ENCODE results near the gene PEDS1. TPM values are rescaled to one million over a fixed set of nuclear protein-coding genes. Genes with fewer than 3 reads are reported as not detected.

Gene PEDS1
- total and polyA plus RNA-seq, 7 donors: 13.8 to 27.4 (median 20.2) TPM

DNA sequence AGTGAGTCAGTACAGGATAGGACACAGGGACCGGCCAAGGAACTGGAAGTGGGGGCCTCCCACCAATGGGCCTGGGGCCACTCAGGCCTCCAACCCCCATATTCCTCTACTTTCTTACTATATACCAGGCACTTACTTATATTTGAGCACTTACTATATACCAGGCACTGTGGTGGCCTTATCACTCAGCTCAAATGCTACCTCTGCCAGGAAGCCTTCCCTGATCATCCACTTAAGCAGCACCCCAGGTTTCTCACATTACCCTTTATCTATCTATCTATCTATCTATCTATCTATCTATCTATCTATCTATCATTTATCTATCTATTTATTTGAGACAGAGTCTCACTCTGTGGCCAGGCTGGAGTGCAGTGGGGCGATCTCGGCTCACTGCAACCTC is 28.2 kb downstream of the PEDS1 start:
- WGBS, 2 donors: 94 to 95% methylated on average over 3 of the region's 3 CpGs

DNA sequence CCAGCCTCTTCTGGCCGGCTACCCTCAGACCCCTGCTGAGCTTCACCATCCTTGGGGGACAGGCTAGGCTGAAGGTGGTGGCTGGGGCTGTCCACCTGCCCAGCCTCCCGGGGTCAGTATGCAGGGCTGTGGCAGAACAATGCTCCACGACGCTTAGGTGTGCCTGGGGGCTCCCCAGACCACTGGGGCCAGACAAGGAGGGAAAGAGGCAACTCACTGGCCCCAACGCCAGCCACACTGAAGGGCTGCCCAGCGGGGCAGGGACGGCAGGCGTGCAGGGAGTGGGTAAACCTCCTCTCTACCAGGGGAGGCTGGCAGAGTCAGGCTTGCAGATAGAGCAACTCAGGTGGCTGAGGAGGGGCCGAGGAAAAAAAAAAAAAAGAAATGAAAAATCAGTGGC is 29.0 kb downstream of the PEDS1 start:
- peaks cover 10 to 61% (median 48%) of the 10 kb centered on the region in 4 donors for H3K36me3 ChIP-seq
- H3K4me3 ChIP-seq: no peak overlapping the region
- intact Hi-C loops (cut with DNase I): loop anchor here (10.0 kb wide), 1 partner anchor 340 kb away; no protein-coding TSS in a partner anchor
- peaks cover 0 to 39% (median 22%) of the 10 kb centered on the region in 4 donors for H3K4me1 ChIP-seq
- H3K27me3 ChIP-seq: no peaks in the 10 kb centered on the region
- H3K27ac ChIP-seq: no peak overlapping the region
- H3K9me3 ChIP-seq: no peaks in the 10 kb centered on the region
- no peak for TF ChIP-seq POLR2AphosphoS5 (IDR thresholded peaks at IDR 0.05)
- TF ChIP-seq, protein P1, sequence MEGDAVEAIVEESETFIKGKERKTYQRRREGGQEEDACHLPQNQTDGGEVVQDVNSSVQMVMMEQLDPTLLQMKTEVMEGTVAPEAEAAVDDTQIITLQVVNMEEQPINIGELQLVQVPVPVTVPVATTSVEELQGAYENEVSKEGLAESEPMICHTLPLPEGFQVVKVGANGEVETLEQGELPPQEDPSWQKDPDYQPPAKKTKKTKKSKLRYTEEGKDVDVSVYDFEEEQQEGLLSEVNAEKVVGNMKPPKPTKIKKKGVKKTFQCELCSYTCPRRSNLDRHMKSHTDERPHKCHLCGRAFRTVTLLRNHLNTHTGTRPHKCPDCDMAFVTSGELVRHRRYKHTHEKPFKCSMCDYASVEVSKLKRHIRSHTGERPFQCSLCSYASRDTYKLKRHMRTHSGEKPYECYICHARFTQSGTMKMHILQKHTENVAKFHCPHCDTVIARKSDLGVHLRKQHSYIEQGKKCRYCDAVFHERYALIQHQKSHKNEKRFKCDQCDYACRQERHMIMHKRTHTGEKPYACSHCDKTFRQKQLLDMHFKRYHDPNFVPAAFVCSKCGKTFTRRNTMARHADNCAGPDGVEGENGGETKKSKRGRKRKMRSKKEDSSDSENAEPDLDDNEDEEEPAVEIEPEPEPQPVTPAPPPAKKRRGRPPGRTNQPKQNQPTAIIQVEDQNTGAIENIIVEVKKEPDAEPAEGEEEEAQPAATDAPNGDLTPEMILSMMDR (IDR thresholded peaks at IDR 0.05): no peak
- TF ChIP-seq EP300 (IDR thresholded peaks at IDR 0.05): no peak
- TF ChIP-seq POLR2A (IDR thresholded peaks at IDR 0.05): no peak
- DNase-seq: no peak
- WGBS, 2 donors: 96 to 97% methylated on average over 9 of the region's 9 CpGs

More for the DNA sequence above, 28.2 kb downstream of the PEDS1 start:
- DNase-seq: no peak
- intact Hi-C loops (cut with DNase I): loop anchor here (10.0 kb wide), 1 partner anchor 340 kb away; no protein-coding TSS in a partner anchor
- no peaks in the 10 kb centered on the region for H3K27me3 ChIP-seq
- peaks cover 10 to 62% (median 48%) of the 10 kb centered on the region in 4 donors for H3K36me3 ChIP-seq
- TF ChIP-seq EP300 (IDR thresholded peaks at IDR 0.05) (no peak), POLR2A (IDR thresholded peaks at IDR 0.05) (no peak), POLR2AphosphoS5 (IDR thresholded peaks at IDR 0.05) (no peak)
- TF ChIP-seq, protein P1 (IDR thresholded peaks at IDR 0.05): no peak
- no peak overlapping the region for H3K4me3 ChIP-seq
- peaks cover 0 to 47% (median 29%) of the 10 kb centered on the region in 4 donors for H3K4me1 ChIP-seq
- H3K9me3 ChIP-seq: no peaks in the 10 kb centered on the region
- no peak overlapping the region for H3K27ac ChIP-seq

DNA sequence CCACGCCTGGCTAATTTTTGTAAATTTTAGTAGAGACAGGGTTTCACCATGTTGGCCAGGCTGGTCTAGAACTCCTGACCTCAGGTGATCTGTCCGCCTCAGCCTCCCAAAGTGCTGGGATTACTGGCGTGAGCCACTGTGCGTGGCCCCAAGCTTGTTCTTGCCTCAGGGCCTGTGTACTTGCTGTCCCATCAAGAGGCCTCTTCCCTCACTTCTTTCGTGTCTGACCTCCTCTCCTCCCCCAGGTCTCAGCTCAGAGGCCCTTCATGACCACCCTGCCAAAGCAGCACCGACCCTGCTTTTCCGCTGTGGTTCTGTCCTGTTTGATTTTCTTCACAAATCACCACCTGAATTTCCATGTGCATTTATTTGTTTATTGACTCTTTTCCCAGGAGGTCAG is 30.1 kb downstream of the PEDS1 start:
- H3K4me3 ChIP-seq: no peak overlapping the region
- H3K4me1 ChIP-seq: peaks cover 0 to 28% (median 13%) of the 10 kb centered on the region in 4 donors
- no peaks in the 10 kb centered on the region for H3K9me3 ChIP-seq
- no peak for TF ChIP-seq EP300 (IDR thresholded peaks at IDR 0.05)
- TF ChIP-seq POLR2AphosphoS5 (IDR thresholded peaks at IDR 0.05): no peak
- TF ChIP-seq POLR2A (IDR thresholded peaks at IDR 0.05): no peak
- TF ChIP-seq, protein P1 (IDR thresholded peaks at IDR 0.05): no peak
- H3K36me3 ChIP-seq: peaks cover 10 to 50% (median 38%) of the 10 kb centered on the region in 4 donors
- no peak for DNase-seq
- H3K27me3 ChIP-seq: no peaks in the 10 kb centered on the region
- WGBS, 2 donors: 97 to 98% methylated on average over 7 of the region's 7 CpGs
- intact Hi-C loops (cut with DNase I): loop anchor here (10.0 kb wide), 1 partner anchor 341 kb away; no protein-coding TSS in a partner anchor
- H3K27ac ChIP-seq: no peak overlapping the region

DNA sequence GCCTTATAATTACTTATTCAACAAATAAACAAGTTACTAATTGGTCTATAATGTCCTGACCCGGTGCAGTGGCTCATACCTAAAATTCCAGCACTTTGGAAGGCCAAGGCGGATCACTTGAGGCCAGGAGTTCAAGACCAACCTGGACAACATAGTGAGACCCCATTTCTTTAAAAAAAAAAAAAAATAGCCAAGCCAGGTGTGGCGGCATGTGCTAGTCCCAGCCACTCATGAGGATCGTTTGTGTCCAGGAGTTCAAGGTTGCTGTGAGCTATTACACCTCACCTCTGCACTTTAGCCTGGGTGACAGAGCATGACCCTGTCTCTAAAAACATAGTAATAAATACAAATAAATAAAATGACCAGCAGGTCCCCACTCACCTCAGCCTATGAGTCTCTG is 30.8 kb downstream of the PEDS1 start:
- Histone ChIP-seq H3K27ac (no peak overlapping the region), H3K9me3 (no peaks in the 10 kb centered on the region), H3K4me3 (no peak overlapping the region), H3K27me3 (no peaks in the 10 kb centered on the region), H3K36me3 (peaks cover 10 to 44% (median 33%) of the 10 kb centered on the region in 4 donors), H3K4me1 (peaks cover 0 to 22% (median 10%) of the 10 kb centered on the region in 4 donors)
- no peak for TF ChIP-seq POLR2A (IDR thresholded peaks at IDR 0.05)
- no peak for TF ChIP-seq EP300 (IDR thresholded peaks at IDR 0.05)
- TF ChIP-seq POLR2AphosphoS5 (IDR thresholded peaks at IDR 0.05): no peak
- TF ChIP-seq, protein P1 (IDR thresholded peaks at IDR 0.05): no peak
- intact Hi-C loops (cut with DNase I): loop anchor here (10.0 kb wide), 1 partner anchor 342 kb away; no protein-coding TSS in a partner anchor
- 81 to 87% methylated on average over 4 of the region's 4 CpGs for WGBS, 2 donors
- DNase-seq: no peak
